GM23248 (cell line): Measurements from ENCODE around the gene SH2D4B.

Source experiments
- EZH2 ChIP-seq: fragments of 200-600 bp; sonication (generic); IDR thresholded peaks from 2 replicates; pipeline ENCODE4 v1.6.1; 2018; ENCODE audit warnings: antibody characterized with exemption, mild to moderate bottlenecking; ENCODE audit not compliant: insufficient read depth, poor library complexity, severe bottlenecking
- EZH2phosphoT487 ChIP-seq: fragments of 200-600 bp; sonication (generic); IDR thresholded peaks from 2 replicates; pipeline ENCODE4 v1.6.1; 2018; ENCODE audit warnings: antibody characterized with exemption, moderate library complexity, mild to moderate bottlenecking, low read depth; ENCODE audit not compliant: insufficient read depth

- TF ChIP-seq EZH2 (no peak), EZH2phosphoT487 (no peak)
Measured at GRCh38 chr10:80542053-80542452, 4.4 kb downstream of the SH2D4B start.
